Measurements from ENCODE around the gene RUFY1.
A peak's percentile ranks its signal among the peaks of the same experiment; 100 is the strongest.

Gene RUFY1

GRCh38 chr5:179614745-179615144 lies 64.4 kb downstream of the RUFY1 start:
- no peak overlapping the region for H3K4me3 ChIP-seq
- no peaks in the 10 kb centered on the region for H3K27me3 ChIP-seq
- intact Hi-C loops (cut with DNase I; ENCODE audit: low total_unique reads), result no loop called here
- H3K36me3 ChIP-seq, result peaks cover 75 to 99% (median 99%) of the 10 kb centered on the region in 3 donors
- no peak overlapping the region for H3K27ac ChIP-seq
- H3K9me3 ChIP-seq, result no peaks in the 10 kb centered on the region
- H3K4me1 ChIP-seq, result peaks cover 0 to 94% (median 35%) of the 10 kb centered on the region in 4 donors
- no peak for TF ChIP-seq CTCF (IDR thresholded peaks at IDR 0.05)
- DNase-seq, result peak in 1 of 2 donors; percentile 15

DNA sequence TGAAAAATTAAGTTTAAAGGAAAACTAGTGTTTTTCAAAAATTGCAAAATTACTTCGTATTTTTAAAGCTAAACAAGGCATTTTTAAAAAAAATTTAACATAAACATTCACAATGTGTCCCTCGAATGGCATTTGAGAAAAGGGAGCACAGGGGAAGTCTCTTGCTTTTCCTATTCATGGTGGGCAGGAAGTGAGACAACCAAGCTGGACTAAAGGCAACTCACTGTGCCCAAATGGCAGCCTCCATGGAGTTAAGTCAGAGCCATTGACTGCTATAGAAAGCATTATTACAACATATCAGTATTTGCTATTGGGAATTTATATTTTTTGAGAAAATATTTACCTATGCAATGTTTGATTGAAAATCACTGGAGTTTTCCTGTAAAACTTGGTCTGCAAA lies 64.8 kb downstream of the RUFY1 start:
- peak in 1 of 2 donors; percentile 13 for DNase-seq
- Histone ChIP-seq H3K27ac (no peak overlapping the region), H3K4me1 (peaks cover 0 to 94% (median 35%) of the 10 kb centered on the region in 4 donors), H3K36me3 (peaks cover 73 to 99% (median 99%) of the 10 kb centered on the region in 3 donors), H3K27me3 (no peaks in the 10 kb centered on the region), H3K9me3 (no peaks in the 10 kb centered on the region), H3K4me3 (no peak overlapping the region)
- TF ChIP-seq CTCF (IDR thresholded peaks at IDR 0.05), result no peak
- intact Hi-C loops (cut with DNase I; ENCODE audit: low total_unique reads), result no loop called here

- H3K27ac ChIP-seq, result no peak overlapping the region
- peak; percentile 8 to 29 for DNase-seq
- intact Hi-C loops (cut with DNase I; ENCODE audit: low total_unique reads), result no loop called here
- H3K4me3 ChIP-seq, result no peak overlapping the region
- no peaks in the 10 kb centered on the region for H3K27me3 ChIP-seq
- H3K9me3 ChIP-seq, result no peaks in the 10 kb centered on the region
- peaks cover 79 to 99% (median 99%) of the 10 kb centered on the region in 3 donors for H3K36me3 ChIP-seq
- no peak for TF ChIP-seq CTCF (IDR thresholded peaks at IDR 0.05)
- H3K4me1 ChIP-seq, result peaks cover 0 to 94% (median 41%) of the 10 kb centered on the region in 4 donors
These were observed 65.7 kb downstream of the RUFY1 start for GRCh38 chr5:179616002-179616594.

DNA sequence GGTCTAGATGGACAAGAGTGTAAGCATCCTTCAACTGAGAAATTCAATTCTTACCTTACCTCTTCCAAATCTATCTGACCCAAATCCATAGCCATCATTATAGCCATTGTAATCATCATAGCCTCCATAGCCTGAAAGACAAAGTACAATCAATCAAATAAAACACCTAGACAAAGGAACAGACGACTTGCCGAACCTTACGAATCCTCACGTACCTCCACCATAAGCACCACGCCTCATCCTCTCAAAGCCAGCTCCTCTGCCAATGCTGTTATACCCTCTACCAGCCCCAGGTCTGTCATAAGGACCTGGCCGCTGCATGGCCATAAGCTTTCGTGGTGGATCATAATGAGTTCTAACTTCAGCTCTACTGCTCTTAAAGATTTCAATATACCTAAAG lies 67.6 kb downstream of the RUFY1 start:
- H3K36me3 ChIP-seq, result peaks cover 82 to 89% (median 86%) of the 10 kb centered on the region in 3 donors
- intact Hi-C loops (cut with DNase I; ENCODE audit: low total_unique reads), result no loop called here
- DNase-seq, result peak in 1 of 2 donors; percentile 7
- TF ChIP-seq CTCF (IDR thresholded peaks at IDR 0.05), result no peak
- no peaks in the 10 kb centered on the region for H3K9me3 ChIP-seq
- peaks cover 0 to 91% (median 45%) of the 10 kb centered on the region in 4 donors for H3K4me1 ChIP-seq
- H3K27me3 ChIP-seq, result no peaks in the 10 kb centered on the region
- H3K27ac ChIP-seq, result no peak overlapping the region
- H3K4me3 ChIP-seq, result no peak overlapping the region

- H3K4me3 ChIP-seq, result peak overlapping the region; percentile 94 to 99
- H3K27ac ChIP-seq, result peak overlapping the region in 1 of 2 donors; percentile 24
- peaks cover 0 to 84% (median 46%) of the 10 kb centered on the region in 4 donors for H3K4me1 ChIP-seq
- no peaks in the 10 kb centered on the region for H3K27me3 ChIP-seq
- DNase-seq, result peak; percentile 16 to 17
- intact Hi-C loops (cut with DNase I; ENCODE audit: low total_unique reads), result no loop called here
- TF ChIP-seq CTCF (IDR thresholded peaks at IDR 0.05), result no peak
- H3K9me3 ChIP-seq, result no peaks in the 10 kb centered on the region
- peaks cover 71 to 78% (median 75%) of the 10 kb centered on the region in 3 donors for H3K36me3 ChIP-seq
These were observed 68.7 kb downstream of the RUFY1 start for GRCh38 chr5:179618923-179619554.
